Subcutaneous abdominal adipose tissue (tissue), 5 donors: Measurements from ENCODE around the gene BDKRB1.
"Not testable (repeated sequence)": the region's sequence is repeated elsewhere in the genome, so short reads cannot be mapped to it uniquely, and the experiment has no call there.

Experiments used
- H3K27ac ChIP-seq: one replicate; pipeline ENCODE4 v1.7.0; 2013; ENCODE audit warnings: low read depth, mild to moderate bottlenecking, inconsistent platforms, low read length, moderate library complexity
- H3K27me3 ChIP-seq, 5 donors: one replicate each; pipeline ENCODE4 v1.7.0; 2013; ENCODE audit warnings: low read length in 5 of 5, inconsistent platforms in 1 of 5; ENCODE audit not compliant: control insufficient read depth in 5 of 5, insufficient read depth in 4 of 5
- H3K36me3 ChIP-seq, 5 donors: one replicate each; pipeline ENCODE4 v1.7.0; 2013; ENCODE audit warnings: low read length in 5 of 5; ENCODE audit not compliant: control insufficient read depth in 5 of 5, insufficient read depth in 5 of 5
- H3K4me1 ChIP-seq, 5 donors: one replicate each; pipeline ENCODE4 v1.7.0; 2013; ENCODE audit warnings: low read length in 5 of 5, mild to moderate bottlenecking in 3 of 5, moderate library complexity in 1 of 5; ENCODE audit not compliant: control insufficient read depth in 5 of 5, insufficient read depth in 5 of 5
- H3K4me3 ChIP-seq, 5 donors: one replicate each; pipeline ENCODE4 v1.7.0; 2013; ENCODE audit warnings: low read length in 5 of 5, low read depth in 1 of 5
- H3K9ac ChIP-seq, 5 donors: one replicate each; pipeline ENCODE4 v1.7.0; 2013; ENCODE audit warnings: low read length in 5 of 5, mild to moderate bottlenecking in 4 of 5, moderate library complexity in 3 of 5
- H3K9me3 ChIP-seq, 5 donors: one replicate each; pipeline ENCODE4 v1.7.0; 2013; ENCODE audit warnings: low read length in 5 of 5; ENCODE audit not compliant: control insufficient read depth in 5 of 5
- donor health status: healthy.
- donor health status: healthy.
- donor health status: healthy.
- donor health status: healthy.
- donor health status: healthy.

The BDKRB1 gene

GRCh38 chr14:96245074-96245473 lies 10.9 kb upstream of the BDKRB1 start:
- not testable (repeated sequence) for H3K9ac ChIP-seq, H3K27ac ChIP-seq, H3K27me3 ChIP-seq, H3K4me3 ChIP-seq, H3K9me3 ChIP-seq, H3K4me1 ChIP-seq
- peaks cover 0 to 26% (median 15%) of the 10 kb centered on the region in 5 donors for H3K36me3 ChIP-seq

- Histone ChIP-seq H3K27ac (no peak overlapping the region), H3K27me3 (peaks cover 0 to 4% (median 0%) of the 10 kb centered on the region in 5 donors), H3K4me3 (no peak overlapping the region), H3K36me3 (peaks cover 0 to 18% (median 7%) of the 10 kb centered on the region in 5 donors), H3K9me3 (no peaks in the 10 kb centered on the region), H3K4me1 (peaks cover 0 to 3% (median 0%) of the 10 kb centered on the region in 5 donors), H3K9ac (no peak overlapping the region)
Measured at GRCh38 chr14:96245710-96246538, 10.1 kb upstream of the BDKRB1 start.

GRCh38 chr14:96246539-96246847 lies 9.5 kb upstream of the BDKRB1 start:
- H3K27me3 ChIP-seq: peaks cover 0 to 4% (median 0%) of the 10 kb centered on the region in 5 donors
- H3K4me3 ChIP-seq: no peak overlapping the region
- H3K4me1 ChIP-seq: peaks cover 0 to 3% (median 0%) of the 10 kb centered on the region in 5 donors
- H3K36me3 ChIP-seq: peaks cover 0 to 12% (median 6%) of the 10 kb centered on the region in 5 donors
- no peak overlapping the region for H3K27ac ChIP-seq
- no peak overlapping the region for H3K9ac ChIP-seq
- no peaks in the 10 kb centered on the region for H3K9me3 ChIP-seq

- Histone ChIP-seq H3K4me1 (peaks cover 0 to 3% (median 0%) of the 10 kb centered on the region in 5 donors), H3K4me3 (no peak overlapping the region), H3K27me3 (peaks cover 0 to 4% (median 0%) of the 10 kb centered on the region in 5 donors), H3K9ac (no peak overlapping the region), H3K27ac (no peak overlapping the region), H3K9me3 (no peaks in the 10 kb centered on the region), H3K36me3 (peaks cover 0 to 6% (median 2%) of the 10 kb centered on the region in 5 donors)
Measured at GRCh38 chr14:96247031-96247430, 9.0 kb upstream of the BDKRB1 start.

- Histone ChIP-seq H3K27me3 (peaks cover 0 to 6% (median 0%) of the 10 kb centered on the region in 5 donors), H3K4me3 (no peak overlapping the region), H3K36me3 (peaks cover 0 to 2% (median 0%) of the 10 kb centered on the region in 5 donors), H3K4me1 (peaks cover 0 to 3% (median 0%) of the 10 kb centered on the region in 5 donors), H3K27ac (no peak overlapping the region), H3K9ac (no peak overlapping the region), H3K9me3 (no peaks in the 10 kb centered on the region)
Measured at GRCh38 chr14:96249029-96249428, 7.0 kb upstream of the BDKRB1 start.

- Histone ChIP-seq H3K27ac (no peak overlapping the region), H3K4me1 (peaks cover 0 to 3% (median 3%) of the 10 kb centered on the region in 5 donors), H3K36me3 (peaks cover 0 to 2% (median 0%) of the 10 kb centered on the region in 5 donors), H3K27me3 (peaks cover 0 to 8% (median 0%) of the 10 kb centered on the region in 5 donors), H3K4me3 (no peak overlapping the region), H3K9ac (no peak overlapping the region), H3K9me3 (no peaks in the 10 kb centered on the region)
Measured at GRCh38 chr14:96250485-96250884, 5.5 kb upstream of the BDKRB1 start.

- Histone ChIP-seq H3K9ac (no peak overlapping the region), H3K27ac (no peak overlapping the region), H3K27me3 (peaks cover 0 to 8% (median 1%) of the 10 kb centered on the region in 5 donors), H3K4me1 (peaks cover 2 to 14% (median 9%) of the 10 kb centered on the region in 5 donors), H3K9me3 (no peaks in the 10 kb centered on the region), H3K4me3 (no peak overlapping the region), H3K36me3 (no peaks in the 10 kb centered on the region)
Measured at GRCh38 chr14:96251656-96252155, 4.3 kb upstream of the BDKRB1 start.

- H3K4me1 ChIP-seq: peaks cover 0 to 19% (median 6%) of the 10 kb centered on the region in 5 donors
- H3K27me3 ChIP-seq: peaks cover 0 to 11% (median 2%) of the 10 kb centered on the region in 5 donors
- H3K36me3 ChIP-seq: no peaks in the 10 kb centered on the region
- H3K9me3 ChIP-seq: no peaks in the 10 kb centered on the region
- no peak overlapping the region for H3K27ac ChIP-seq
- H3K4me3 ChIP-seq: no peak overlapping the region
- H3K9ac ChIP-seq: no peak overlapping the region
Measured at GRCh38 chr14:96252323-96252998, 3.5 kb upstream of the BDKRB1 start.

GRCh38 chr14:96252999-96253539 lies 2.9 kb upstream of the BDKRB1 start:
- Histone ChIP-seq H3K4me1 (peaks cover 0 to 19% (median 6%) of the 10 kb centered on the region in 5 donors), H3K9ac (no peak overlapping the region), H3K27me3 (peaks cover 0 to 11% (median 2%) of the 10 kb centered on the region in 5 donors), H3K9me3 (no peaks in the 10 kb centered on the region), H3K36me3 (no peaks in the 10 kb centered on the region), H3K27ac (no peak overlapping the region), H3K4me3 (no peak overlapping the region)
